Spleen (tissue), 7 donors: ENCODE data around the gene SPATA33.

ENCODE experiments used
- CTCF ChIP-seq, 11 experiments: fragments of 200-600 bp in 7 of 11; fragments of 450-650 bp in 4 of 11; sonication (generic) in 4 of 11; IDR thresholded peaks in 8 of 11; conservative IDR thresholded peaks in 3 of 11; 1 replicate in 7 of 11; 2 replicates in 4 of 11; pipeline versions ENCODE4 v1.4.0 to v1.8.0; 2016 to 2021; ENCODE audit warnings: antibody characterized with exemption in 11 of 11, inconsistent platforms in 4 of 11, mild to moderate bottlenecking in 1 of 11
- POLR2A ChIP-seq, 3 donors: fragments of 450-650 bp; IDR thresholded peaks; one replicate each; pipeline ENCODE4 v1.5.1; 2017; ENCODE audit warnings: antibody characterized with exemption in 3 of 3, mild to moderate bottlenecking in 1 of 3
- donor health status: DM: no; HTN: no; CAD: no; lungs with moderate emphysema.
- donor health status: DM: no; HTN: no; CAD: no.
- donor health status: DM: no; HTN: no; CAD: no.

DNA sequence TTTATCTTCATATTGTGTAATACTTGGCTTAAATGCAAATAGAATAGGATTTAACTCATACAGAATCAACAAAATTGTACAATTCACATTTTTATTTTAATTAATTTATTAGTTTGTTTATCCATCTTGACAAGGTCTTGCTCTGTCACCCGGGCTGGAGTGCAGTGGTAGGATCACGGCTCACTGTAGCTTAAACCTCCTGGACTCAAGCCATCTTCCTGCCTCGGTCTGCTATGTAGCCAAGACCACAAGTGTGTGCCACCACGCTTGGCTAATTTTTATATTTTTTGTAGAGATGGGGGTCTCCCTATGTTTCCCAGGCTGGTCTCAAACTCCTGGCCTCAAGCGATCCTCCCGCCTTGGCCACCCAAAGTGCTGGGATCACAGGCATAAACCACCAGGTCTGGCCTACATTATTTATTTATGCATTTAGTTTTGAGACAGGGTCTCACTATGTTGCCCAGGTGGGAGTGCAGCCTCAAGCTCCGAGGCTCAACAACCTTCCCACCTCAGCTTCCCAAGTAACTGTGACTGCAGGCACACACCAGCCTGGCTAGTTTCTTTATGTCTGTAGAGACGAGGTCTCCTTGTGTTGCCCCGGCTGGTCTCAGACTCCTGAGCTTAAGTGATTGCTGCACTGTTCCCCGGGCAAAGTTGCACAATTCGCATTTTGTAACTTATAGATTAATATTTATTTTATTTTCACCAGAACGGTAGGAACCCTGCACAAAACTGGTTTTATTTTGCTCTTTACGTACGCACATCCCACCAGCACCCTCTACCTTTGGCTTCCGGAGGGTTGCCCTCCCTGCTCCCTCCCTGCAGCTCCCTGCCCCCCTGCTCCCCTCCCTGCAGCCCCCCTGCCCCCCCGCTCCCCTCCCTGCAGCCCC, 39.3 kb upstream of the SPATA33 start:
- TF ChIP-seq CTCF (IDR thresholded peaks at IDR 0.05 in 8 of 11, conservative IDR thresholded peaks at IDR 0.05 in 3 of 11) (no peak), POLR2A (IDR thresholded peaks at IDR 0.05) (no peak)
